HUES6 (cell line): ENCODE data around the gene CACNA1C.

Experiments used
- H3K27ac ChIP-seq: 2 replicates; pipeline ENCODE4 v1.7.0; 2013; ENCODE audit warnings: low read depth, mild to moderate bottlenecking, low read length, inconsistent platforms
- H3K27me3 ChIP-seq: 2 replicates; pipeline ENCODE4 v1.6.1; 2013; ENCODE audit warnings: low read length; ENCODE audit not compliant: control insufficient read depth, insufficient read depth
- H3K36me3 ChIP-seq: 2 replicates; pipeline ENCODE4 v1.6.1; 2013; ENCODE audit warnings: low read length; ENCODE audit not compliant: control insufficient read depth, insufficient read depth
- H3K4me1 ChIP-seq: 2 replicates; pipeline ENCODE4 v1.6.1; 2013; ENCODE audit warnings: low read length; ENCODE audit not compliant: control insufficient read depth, insufficient read depth
- H3K4me3 ChIP-seq: 2 replicates; pipeline ENCODE4 v1.5.1; 2013; ENCODE audit warnings: low read depth, low read length
- H3K9ac ChIP-seq: one replicate; pipeline ENCODE4 v1.6.1; 2013; ENCODE audit warnings: mild to moderate bottlenecking, low read length
- H3K9me3 ChIP-seq: 2 replicates; pipeline ENCODE4 v1.6.1; 2013; ENCODE audit warnings: low read depth, low read length; ENCODE audit not compliant: control insufficient read depth, insufficient read depth

CACNA1C gene

GRCh38 chr12:2225696-2226095 is 172.9 kb downstream of the CACNA1C start:
- Histone ChIP-seq H3K9ac (no peak overlapping the region), H3K27ac (no peak overlapping the region), H3K9me3 (no peaks in the 10 kb centered on the region), H3K4me1 (no peaks in the 10 kb centered on the region), H3K27me3 (no peaks in the 10 kb centered on the region; the same call in 1 of the 2 replicates), H3K36me3 (no peaks in the 10 kb centered on the region), H3K4me3 (no peak overlapping the region)

DNA sequence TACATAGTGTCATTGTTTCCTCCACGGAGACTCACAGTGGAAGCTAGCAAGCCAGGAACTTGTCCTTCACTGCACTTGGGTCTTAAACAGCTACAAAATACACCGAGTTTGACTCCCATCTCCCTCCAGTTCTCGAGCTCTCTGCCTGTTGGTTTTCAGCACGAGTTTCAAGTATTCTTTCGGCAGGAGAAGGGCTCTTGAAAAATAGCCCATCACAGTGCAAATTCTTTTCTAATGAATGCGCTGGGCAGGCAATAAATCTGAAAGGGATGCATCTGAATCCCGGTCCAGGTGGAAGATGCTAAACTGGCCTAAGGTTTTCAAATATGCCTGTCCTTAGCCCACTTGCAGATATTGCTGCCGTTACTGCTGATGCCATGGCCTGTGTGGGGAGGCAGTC is 173.9 kb downstream of the CACNA1C start:
- Histone ChIP-seq H3K36me3 (no peaks in the 10 kb centered on the region), H3K4me3 (no peak overlapping the region), H3K9ac (no peak overlapping the region)

GRCh38 chr12:2227360-2227759 is 174.6 kb downstream of the CACNA1C start:
- H3K36me3 ChIP-seq = no peaks in the 10 kb centered on the region
- H3K9ac ChIP-seq = no peak overlapping the region
- H3K9me3 ChIP-seq = no peaks in the 10 kb centered on the region
- no peak overlapping the region for H3K4me3 ChIP-seq
- no peak overlapping the region for H3K27ac ChIP-seq
- H3K4me1 ChIP-seq = no peaks in the 10 kb centered on the region
- no peaks in the 10 kb centered on the region for H3K27me3 ChIP-seq

More for the DNA sequence above, 173.9 kb downstream of the CACNA1C start:
- Histone ChIP-seq H3K4me1 (no peaks in the 10 kb centered on the region), H3K27me3 (no peaks in the 10 kb centered on the region), H3K9me3 (no peaks in the 10 kb centered on the region), H3K27ac (no peak overlapping the region)

- no peak overlapping the region for H3K4me3 ChIP-seq
- no peaks in the 10 kb centered on the region for H3K4me1 ChIP-seq
- H3K27me3 ChIP-seq = no peaks in the 10 kb centered on the region
- H3K9ac ChIP-seq = no peak overlapping the region
- no peak overlapping the region for H3K27ac ChIP-seq
- H3K36me3 ChIP-seq = no peaks in the 10 kb centered on the region
- no peaks in the 10 kb centered on the region for H3K9me3 ChIP-seq
Measured at GRCh38 chr12:2228535-2228934, 175.7 kb downstream of the CACNA1C start.

GRCh38 chr12:2229661-2230539 is 177.1 kb downstream of the CACNA1C start:
- Histone ChIP-seq H3K9me3 (peaks cover 5% of the 10 kb centered on the region; the same call in 1 of the 2 replicates), H3K4me1 (no peaks in the 10 kb centered on the region), H3K27me3 (no peaks in the 10 kb centered on the region), H3K9ac (no peak overlapping the region), H3K36me3 (no peaks in the 10 kb centered on the region), H3K27ac (no peak overlapping the region; the same call in 1 of the 2 replicates), H3K4me3 (no peak overlapping the region)

- no peaks in the 10 kb centered on the region for H3K36me3 ChIP-seq
- no peaks in the 10 kb centered on the region for H3K4me1 ChIP-seq
- H3K9ac ChIP-seq = no peak overlapping the region
- no peak overlapping the region for H3K27ac ChIP-seq
- H3K4me3 ChIP-seq = no peak overlapping the region
- H3K9me3 ChIP-seq = peaks cover 5% of the 10 kb centered on the region; the same call in 1 of the 2 replicates
- no peaks in the 10 kb centered on the region for H3K27me3 ChIP-seq
Measured at GRCh38 chr12:2231011-2231595, 178.3 kb downstream of the CACNA1C start.

- Histone ChIP-seq H3K27me3 (no peaks in the 10 kb centered on the region), H3K9me3 (peaks cover 5% of the 10 kb centered on the region; the same call in 1 of the 2 replicates), H3K27ac (no peak overlapping the region), H3K4me3 (no peak overlapping the region), H3K36me3 (no peaks in the 10 kb centered on the region), H3K4me1 (no peaks in the 10 kb centered on the region), H3K9ac (no peak overlapping the region)
Measured at GRCh38 chr12:2231956-2232355, 179.2 kb downstream of the CACNA1C start.

DNA sequence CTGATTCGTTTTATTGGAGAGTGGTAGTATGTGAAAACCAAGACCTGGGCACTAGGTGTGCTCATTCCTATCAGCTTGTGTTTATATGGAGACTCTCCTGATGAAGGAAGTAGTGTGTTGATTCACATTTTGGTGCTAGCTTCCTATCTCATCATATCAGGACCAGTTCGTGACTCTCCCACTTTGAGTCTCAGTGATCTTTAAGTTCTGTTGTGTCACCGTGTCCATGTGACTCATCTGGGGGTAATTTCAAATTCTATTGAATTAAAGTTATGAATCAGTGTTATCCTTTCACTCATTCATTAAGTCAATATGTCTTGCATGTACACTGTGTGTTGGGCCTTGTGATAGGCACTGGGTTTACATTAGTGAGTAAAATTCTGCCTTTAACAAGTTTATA is 180.2 kb downstream of the CACNA1C start:
- H3K27ac ChIP-seq = no peak overlapping the region
- no peaks in the 10 kb centered on the region for H3K36me3 ChIP-seq
- peaks cover 5% of the 10 kb centered on the region; the same call in 1 of the 2 replicates for H3K9me3 ChIP-seq
- H3K27me3 ChIP-seq = no peaks in the 10 kb centered on the region
- no peak overlapping the region for H3K9ac ChIP-seq
- no peak overlapping the region for H3K4me3 ChIP-seq
- no peaks in the 10 kb centered on the region for H3K4me1 ChIP-seq

DNA sequence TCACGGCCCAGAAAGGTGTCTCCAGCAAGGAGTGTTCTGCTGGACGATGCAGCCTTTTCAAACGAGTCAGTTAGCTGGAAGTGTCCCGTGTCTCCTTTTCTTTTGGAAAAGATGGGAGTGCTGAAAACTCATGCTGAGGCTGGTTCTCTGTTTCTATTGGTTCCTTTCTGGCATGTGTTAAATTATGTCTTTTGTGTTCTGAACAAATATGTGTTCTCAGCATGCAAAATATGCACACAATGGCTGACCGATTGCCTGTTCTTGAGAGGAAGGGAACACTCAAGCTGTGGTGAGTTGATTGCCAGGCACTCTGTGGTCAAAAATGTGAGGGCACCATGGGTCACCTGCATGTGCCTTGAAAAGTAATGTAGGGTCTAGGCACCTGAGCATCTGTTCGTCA is 181.3 kb downstream of the CACNA1C start:
- no peak overlapping the region for H3K4me3 ChIP-seq
- no peak overlapping the region for H3K9ac ChIP-seq
- no peaks in the 10 kb centered on the region for H3K4me1 ChIP-seq
- no peaks in the 10 kb centered on the region for H3K27me3 ChIP-seq
- no peak overlapping the region for H3K27ac ChIP-seq
- H3K36me3 ChIP-seq = no peaks in the 10 kb centered on the region
- peaks cover 5% of the 10 kb centered on the region; the same call in 1 of the 2 replicates for H3K9me3 ChIP-seq

DNA sequence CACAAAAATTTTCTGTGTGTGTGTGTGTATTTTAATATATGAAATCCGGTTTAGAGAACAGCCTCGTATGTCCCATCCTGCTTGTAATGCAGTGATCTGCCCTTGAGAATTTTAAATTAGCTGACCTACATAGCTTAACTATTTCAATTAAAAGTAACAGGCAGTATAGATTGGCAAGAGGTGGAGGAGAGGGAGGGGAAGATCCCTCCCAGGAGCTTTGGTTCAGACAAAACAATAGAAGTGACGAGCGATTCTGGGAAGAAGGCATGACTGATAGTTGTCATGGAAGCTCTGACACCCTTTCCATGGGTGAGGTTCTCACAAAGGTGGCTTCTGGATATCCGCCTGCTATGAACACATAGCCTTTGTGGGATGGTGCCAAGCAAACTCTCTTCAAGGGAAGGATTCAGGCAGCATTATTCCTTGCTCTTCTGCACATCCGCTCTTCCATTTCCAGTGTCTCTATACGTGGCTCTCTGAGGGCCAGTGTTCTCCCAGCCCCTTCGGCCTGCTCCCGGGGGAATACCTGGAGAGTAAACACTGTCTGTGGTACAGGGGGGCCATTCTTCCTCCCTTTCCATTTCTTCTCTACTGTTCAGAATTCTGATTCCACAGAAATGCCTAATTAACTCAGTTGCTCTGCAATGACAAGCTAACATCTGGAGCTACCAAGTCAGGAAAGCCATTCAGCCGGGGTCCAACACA is 182.0 kb downstream of the CACNA1C start:
- Histone ChIP-seq H3K4me1 (no peaks in the 10 kb centered on the region), H3K9ac (no peak overlapping the region), H3K36me3 (no peaks in the 10 kb centered on the region), H3K4me3 (no peak overlapping the region), H3K27me3 (no peaks in the 10 kb centered on the region), H3K27ac (no peak overlapping the region), H3K9me3 (peaks cover 5% of the 10 kb centered on the region; the same call in 1 of the 2 replicates)
